Amygdala (tissue), 56 donors: Measurements from ENCODE around the gene TPM1.

Experiments
- DNase-seq, 56 donors: peaks; one replicate each; lab custom pipeline; 2025; lab: John Stamatoyannopoulos, UW

TPM1 gene

DNA sequence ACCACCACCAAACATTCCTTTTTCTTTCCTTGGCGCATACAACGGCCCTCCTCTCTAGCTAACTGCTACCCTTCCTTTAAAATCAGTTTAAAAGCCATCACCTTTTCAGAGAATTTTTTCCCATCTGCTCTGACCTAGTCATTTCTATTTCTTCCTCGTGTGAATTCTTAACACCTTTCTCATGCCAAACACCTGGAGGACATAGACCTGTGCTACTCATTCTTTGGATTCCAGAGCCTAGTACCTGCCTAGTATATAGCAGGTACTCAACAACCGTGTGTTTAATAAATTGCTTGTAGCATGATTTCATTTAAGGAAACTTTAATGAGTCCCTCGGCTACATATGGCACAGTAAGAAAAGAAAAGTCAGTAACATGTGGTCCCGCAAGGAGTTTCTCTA lies 2.0 kb upstream of the TPM1 start:
- no peak for DNase-seq

DNA sequence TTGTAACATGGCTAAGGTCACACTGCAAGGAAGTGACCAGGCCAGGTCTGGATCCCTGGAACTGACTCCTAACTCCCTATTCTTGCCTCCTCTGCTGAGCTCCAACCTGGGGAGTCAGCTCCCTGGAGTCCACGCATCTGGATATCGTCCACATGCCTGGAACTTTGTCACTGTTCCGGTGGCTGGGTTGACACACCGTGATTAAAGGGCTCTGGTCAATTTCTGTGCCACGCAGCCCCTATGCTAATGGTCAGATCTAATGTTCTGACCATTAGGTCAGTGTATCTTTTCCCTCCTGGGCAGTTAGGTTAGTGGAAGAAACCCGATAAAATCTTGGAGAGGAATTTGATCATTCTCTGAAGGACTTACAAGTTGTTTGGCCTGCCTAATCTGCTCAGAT lies 1.6 kb upstream of the TPM1 start:
- DNase-seq = no peak

DNA sequence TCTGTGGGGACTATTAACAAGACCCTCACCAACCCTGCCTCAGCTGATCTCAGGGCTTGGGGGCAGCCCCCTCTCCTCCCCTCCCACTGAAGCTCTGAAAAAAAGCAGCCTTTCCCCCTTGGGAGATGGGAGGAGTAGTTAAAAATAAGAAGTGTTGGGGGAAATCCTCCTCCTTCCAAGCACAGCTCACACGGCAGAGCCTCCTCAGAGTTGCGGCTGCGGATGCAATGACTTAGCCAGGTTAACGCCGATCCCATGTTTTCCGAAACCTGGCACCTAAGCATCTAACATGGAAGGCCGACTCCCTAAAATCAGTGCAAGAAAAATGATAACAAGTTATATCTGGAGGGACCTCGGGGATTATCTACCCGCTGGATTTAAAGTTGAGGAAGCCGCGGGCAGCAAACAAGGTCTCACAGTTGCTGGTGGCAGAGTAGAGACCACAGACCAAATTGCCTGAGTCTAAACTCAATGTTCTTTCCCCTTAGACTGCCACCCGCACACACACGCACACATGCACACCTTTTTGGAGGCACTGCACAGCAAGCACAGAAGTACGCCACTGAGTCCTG lies 1.1 kb upstream of the TPM1 start:
- DNase-seq = no peak

DNA sequence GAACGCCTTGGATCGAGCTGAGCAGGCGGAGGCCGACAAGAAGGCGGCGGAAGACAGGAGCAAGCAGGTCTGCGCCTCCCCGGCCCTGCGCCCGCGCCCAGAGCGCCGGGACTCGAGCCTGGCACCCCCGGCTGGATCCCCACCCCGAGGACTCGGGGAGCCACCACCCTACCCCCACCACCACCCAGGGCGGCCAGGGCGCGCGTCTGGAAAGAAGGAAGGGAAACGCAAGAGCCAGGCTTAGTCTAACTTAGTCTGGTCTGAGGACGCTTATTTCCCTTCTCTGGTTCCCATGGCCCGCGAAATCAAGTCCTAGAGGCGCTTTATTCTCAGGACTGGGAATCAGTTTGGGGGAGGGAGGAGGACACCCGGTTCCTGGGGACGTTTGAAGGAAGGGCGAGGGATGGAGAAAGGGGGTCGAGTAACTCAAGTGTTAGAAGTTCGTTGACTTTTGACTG lies 359 bp downstream of the TPM1 start:
- peak in 1 of 56 donors; percentile 53 for DNase-seq

DNA sequence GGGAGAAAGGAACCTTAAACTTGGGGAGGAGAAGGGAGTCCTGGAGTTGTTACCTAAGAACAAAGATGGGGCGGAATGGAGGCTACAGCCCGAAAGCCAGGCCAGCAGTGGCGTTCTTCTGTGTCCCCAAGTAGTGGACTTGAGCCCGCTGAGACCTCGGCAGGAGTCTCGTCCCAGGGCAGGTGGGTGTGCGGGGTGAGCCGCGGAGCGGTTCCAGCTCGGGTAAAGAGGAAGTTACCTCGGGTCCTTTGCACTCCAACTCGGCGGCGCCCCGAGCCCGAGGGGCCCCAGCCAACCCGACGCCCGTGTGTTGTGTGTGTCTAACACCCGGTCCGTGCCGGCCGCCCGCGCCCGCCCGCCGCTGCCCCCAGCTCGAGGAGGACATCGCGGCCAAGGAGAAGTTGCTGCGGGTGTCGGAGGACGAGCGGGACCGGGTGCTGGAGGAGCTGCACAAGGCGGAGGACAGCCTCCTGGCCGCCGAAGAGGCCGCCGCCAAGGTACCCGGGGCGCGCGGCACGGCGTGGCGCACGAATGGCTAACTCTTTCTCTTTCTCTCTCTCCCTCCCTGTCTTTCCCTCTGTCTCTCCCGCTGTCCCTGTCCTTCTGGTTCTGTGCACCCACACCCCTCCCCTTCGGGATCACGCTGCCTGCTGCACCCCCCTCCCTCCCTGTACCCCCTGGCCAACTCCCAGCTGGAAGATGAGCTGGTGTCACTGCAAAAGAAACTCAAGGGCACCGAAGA lies 959 bp downstream of the TPM1 start:
- DNase-seq = peak in 2 of 56 donors; percentile 12 to 32

DNA sequence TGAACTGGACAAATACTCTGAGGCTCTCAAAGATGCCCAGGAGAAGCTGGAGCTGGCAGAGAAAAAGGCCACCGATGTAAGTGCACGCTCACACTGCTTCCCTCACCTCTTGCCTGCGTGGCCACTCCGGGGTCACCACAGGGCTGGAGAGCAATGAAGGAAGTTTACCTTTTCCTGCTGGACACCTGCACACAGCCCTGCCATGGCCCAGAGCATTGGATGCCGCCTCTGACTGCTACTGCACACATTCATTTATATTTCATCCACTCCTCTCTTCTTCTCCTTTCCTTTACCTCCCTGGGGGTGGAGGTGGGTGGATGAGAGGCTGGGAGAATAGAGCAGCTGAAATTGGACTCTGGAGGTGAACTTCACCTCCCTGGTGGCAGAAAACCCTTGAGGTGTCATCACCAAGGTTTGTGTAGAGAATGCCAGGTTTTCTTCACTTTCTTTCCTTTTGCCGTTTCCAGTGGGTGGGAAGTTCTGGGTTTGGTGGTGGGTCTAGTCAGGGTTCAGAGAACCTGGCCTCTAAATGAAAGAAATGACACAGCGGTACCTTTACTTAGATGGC lies 1.6 kb downstream of the TPM1 start:
- no peak for DNase-seq

- no peak for DNase-seq
Observed at GRCh38 chr15:63044645-63045464, 2.3 kb downstream of the TPM1 start.

- DNase-seq = no peak
Observed at GRCh38 chr15:63045465-63045840, 2.9 kb downstream of the TPM1 start.

GRCh38 chr15:63045879-63046278 lies 3.3 kb downstream of the TPM1 start:
- DNase-seq = no peak

GRCh38 chr15:63046917-63047760 lies 4.6 kb downstream of the TPM1 start:
- DNase-seq = no peak

GRCh38 chr15:63047792-63048114 lies 5.2 kb downstream of the TPM1 start:
- no peak for DNase-seq

DNA sequence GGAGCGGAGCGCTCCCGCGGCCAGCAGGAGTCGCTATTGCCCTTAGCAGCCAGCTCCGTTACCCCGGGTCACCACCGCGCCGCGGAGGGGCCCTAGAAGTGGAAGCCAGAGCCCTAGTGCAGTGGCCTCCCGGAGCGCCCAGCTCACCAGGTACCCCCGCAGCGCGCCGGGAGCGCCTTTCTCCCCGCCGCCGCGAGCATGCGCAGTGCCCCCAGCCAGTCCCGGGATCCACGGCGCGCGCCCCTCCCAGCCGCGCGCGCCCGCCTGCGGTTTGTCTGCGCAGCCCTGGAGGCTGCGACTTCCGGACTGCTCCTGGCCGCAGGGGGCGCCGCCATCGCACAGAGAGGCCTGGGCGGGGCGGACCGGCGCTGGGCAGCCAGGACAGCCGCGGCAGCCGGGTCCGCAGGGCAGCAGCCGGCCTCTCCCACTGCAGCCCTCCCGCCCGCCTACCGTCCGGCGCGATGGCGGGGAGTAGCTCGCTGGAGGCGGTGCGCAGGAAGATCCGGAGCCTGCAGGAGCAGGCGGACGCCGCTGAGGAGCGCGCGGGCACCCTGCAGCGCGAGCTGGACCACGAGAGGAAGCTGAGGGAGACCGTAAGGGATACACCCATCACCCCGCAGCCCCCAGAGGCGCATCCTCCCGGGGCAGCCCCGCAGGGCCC lies 5.7 kb downstream of the TPM1 start:
- DNase-seq = peak; percentile 19 to 97 (median 79)

- DNase-seq = peak in 38 of 56 donors; percentile 10 to 68 (median 35)
Observed at GRCh38 chr15:63048776-63049665, 6.5 kb downstream of the TPM1 start.

DNA sequence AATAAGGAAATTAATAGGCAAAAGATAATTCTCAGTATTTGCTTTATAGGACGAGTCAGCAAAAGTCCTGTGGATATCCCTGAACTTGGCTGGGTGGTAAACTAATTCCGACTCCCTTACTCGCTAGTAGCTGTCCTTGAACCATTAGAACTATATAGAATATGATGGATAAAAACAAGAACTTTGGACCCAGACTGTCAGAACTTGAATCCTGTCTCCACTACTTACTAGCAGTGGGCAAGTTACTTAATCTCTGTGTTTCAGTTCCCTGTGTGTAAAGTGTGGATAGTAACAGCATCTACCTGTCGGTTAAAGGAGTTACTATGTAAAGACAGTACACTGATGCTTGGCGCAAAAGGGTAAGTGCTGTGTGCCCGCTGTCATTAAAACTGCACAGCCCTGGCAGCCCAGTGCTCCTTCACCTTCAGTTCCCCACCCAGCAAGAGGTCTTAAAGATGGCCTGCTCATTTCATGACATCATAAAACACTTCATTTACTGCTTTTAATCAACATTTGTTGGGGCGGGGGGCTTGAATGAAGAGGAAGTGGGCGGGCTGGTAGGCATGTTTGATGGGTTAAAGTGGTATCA lies 7.3 kb downstream of the TPM1 start:
- DNase-seq = no peak

- DNase-seq = no peak
Observed at GRCh38 chr15:63050731-63051155, 8.2 kb downstream of the TPM1 start.

- no peak for DNase-seq
Observed at GRCh38 chr15:63051156-63052066, 8.9 kb downstream of the TPM1 start.
